ENCODE data around the gene SBK3.

Gene SBK3

DNA sequence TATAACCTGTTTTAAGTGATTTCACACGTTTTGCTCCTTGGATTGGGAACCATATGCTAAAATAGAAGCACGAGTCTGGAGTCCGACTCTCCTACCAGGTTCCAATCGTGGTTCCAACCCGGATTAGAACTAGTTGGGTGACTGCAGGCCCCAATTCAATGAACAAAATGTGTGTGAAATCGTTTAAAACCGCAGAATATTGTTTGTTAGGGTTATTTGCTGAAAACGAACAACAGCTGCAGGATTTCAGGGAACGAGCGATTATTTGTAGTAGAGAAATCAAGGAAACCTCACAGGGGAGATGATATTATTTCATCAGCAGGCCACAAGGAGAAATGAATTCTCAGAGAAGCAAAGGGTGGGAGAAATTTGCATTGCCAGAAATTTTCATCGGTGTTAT lies 40.4 kb downstream of the SBK3 start (continued):
- TF ChIP-seq REST (tag by site-specific recombination; IDR thresholded peaks at IDR 0.05) (no peak), ZXDB (tag by site-specific recombination; IDR thresholded peaks at IDR 0.05) (no peak), ZNF280D (tag by site-specific recombination; IDR thresholded peaks at IDR 0.05) (no peak), ZNF837 (tag by site-specific recombination; IDR thresholded peaks at IDR 0.05) (no peak)
- TF ChIP-seq, protein P1, sequence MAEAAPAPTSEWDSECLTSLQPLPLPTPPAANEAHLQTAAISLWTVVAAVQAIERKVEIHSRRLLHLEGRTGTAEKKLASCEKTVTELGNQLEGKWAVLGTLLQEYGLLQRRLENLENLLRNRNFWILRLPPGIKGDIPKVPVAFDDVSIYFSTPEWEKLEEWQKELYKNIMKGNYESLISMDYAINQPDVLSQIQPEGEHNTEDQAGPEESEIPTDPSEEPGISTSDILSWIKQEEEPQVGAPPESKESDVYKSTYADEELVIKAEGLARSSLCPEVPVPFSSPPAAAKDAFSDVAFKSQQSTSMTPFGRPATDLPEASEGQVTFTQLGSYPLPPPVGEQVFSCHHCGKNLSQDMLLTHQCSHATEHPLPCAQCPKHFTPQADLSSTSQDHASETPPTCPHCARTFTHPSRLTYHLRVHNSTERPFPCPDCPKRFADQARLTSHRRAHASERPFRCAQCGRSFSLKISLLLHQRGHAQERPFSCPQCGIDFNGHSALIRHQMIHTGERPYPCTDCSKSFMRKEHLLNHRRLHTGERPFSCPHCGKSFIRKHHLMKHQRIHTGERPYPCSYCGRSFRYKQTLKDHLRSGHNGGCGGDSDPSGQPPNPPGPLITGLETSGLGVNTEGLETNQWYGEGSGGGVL (tag by site-specific recombination; IDR thresholded peaks at IDR 0.05), result no peak

DNA sequence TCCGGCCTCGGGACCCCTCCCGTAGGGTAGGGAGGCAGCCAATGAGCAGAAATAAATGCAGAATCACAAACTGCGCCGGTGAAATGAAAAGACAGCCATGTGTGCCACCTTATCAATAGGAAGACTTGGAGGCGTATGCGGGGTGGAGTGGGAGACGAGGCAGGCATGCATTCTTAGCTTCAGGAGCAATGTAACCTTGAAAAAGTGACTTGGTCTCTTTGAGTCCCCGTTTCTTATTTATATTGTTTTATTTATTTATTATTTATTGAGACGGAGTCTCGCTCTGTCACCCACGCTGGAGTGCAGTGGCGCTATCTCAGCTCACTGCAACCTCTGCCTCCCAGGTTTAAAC lies 41.1 kb downstream of the SBK3 start:
- H3K9me3 ChIP-seq (ENCODE audit: control insufficient read depth, insufficient read depth, low read depth, low read length), result no peaks in the 10 kb centered on the region
- no peak overlapping the region for H3K4me3 ChIP-seq (ENCODE audit: low read depth, low read length)
- TF ChIP-seq ZFP41 (tag by site-specific recombination; IDR thresholded peaks at IDR 0.05; ENCODE audit: borderline replicate concordance) (no peak), ZNF561 (tag by site-specific recombination; IDR thresholded peaks at IDR 0.05; ENCODE audit: borderline replicate concordance) (0 out of 2 replicates have a peak, but pooled peaks have one; percentile 12), ZNF510 (tag by site-specific recombination; IDR thresholded peaks at IDR 0.05; ENCODE audit: insufficient replicate concordance) (no peak), SP7 (tag by site-specific recombination; IDR thresholded peaks at IDR 0.05) (0 out of 2 replicates have a peak, but pooled peaks have one; percentile 4)
- ChIA-PET POLR2A (interaction anchor here (0.6 to 1.9 kb wide), 17 partner anchors 17 to 387 kb away, joined by 3 to 16 read pairs (median 5); partner anchors contain the start of genes FIZ1, ISOC2, NAT14 and PPP1R12C), CTCF (interaction anchor here (0.5 to 12.1 kb wide), 75 partner anchors 9 to 1070 kb away, joined by 3 to 152 read pairs (median 5); partner anchors contain the start of genes CCDC106, ISOC2, NAT14 and U2AF2)
- no peaks in the 10 kb centered on the region for H3K4me1 ChIP-seq (ENCODE audit: control insufficient read depth, insufficient read depth, low read length)
- H3K36me3 ChIP-seq (ENCODE audit: control insufficient read depth in 2 of 2, insufficient read depth in 1 of 2, low read length in 2 of 2), result no peaks in the 10 kb centered on the region
- no peak overlapping the region for H3K27ac ChIP-seq (ENCODE audit: extremely low read depth, low read depth, low read length)

GRCh38 chr19:55503502-55504251 lies 41.7 kb downstream of the SBK3 start:
- CTCF ChIA-PET, result interaction anchor here (0.5 to 12.1 kb wide), 74 partner anchors 9 to 1070 kb away, joined by 3 to 152 read pairs (median 5); partner anchors contain the start of genes CCDC106, ISOC2, NAT14 and U2AF2
- H3K9me3 ChIP-seq (ENCODE audit: control insufficient read depth, insufficient read depth, low read depth, low read length), result no peaks in the 10 kb centered on the region
- TF ChIP-seq GLIS1 (tag by site-specific recombination; IDR thresholded peaks at IDR 0.05) (no peak), GLI4 (tag by site-specific recombination; IDR thresholded peaks at IDR 0.05) (peak; percentile 89), ZNF529 (tag by site-specific recombination; IDR thresholded peaks at IDR 0.05; ENCODE audit: insufficient replicate concordance) (no peak), MZF1 (tag by site-specific recombination; IDR thresholded peaks at IDR 0.05; ENCODE audit: borderline replicate concordance) (no peak; the same call in 1 of the 2 replicates), ZNF335 (tag by site-specific recombination; conservative IDR thresholded peaks at IDR 0.05) (peak; percentile 98)
- TF ChIP-seq, protein P2, sequence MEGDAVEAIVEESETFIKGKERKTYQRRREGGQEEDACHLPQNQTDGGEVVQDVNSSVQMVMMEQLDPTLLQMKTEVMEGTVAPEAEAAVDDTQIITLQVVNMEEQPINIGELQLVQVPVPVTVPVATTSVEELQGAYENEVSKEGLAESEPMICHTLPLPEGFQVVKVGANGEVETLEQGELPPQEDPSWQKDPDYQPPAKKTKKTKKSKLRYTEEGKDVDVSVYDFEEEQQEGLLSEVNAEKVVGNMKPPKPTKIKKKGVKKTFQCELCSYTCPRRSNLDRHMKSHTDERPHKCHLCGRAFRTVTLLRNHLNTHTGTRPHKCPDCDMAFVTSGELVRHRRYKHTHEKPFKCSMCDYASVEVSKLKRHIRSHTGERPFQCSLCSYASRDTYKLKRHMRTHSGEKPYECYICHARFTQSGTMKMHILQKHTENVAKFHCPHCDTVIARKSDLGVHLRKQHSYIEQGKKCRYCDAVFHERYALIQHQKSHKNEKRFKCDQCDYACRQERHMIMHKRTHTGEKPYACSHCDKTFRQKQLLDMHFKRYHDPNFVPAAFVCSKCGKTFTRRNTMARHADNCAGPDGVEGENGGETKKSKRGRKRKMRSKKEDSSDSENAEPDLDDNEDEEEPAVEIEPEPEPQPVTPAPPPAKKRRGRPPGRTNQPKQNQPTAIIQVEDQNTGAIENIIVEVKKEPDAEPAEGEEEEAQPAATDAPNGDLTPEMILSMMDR (tag by site-specific recombination; IDR thresholded peaks at IDR 0.05), result peak; percentile 97
- TF ChIP-seq, protein P3, sequence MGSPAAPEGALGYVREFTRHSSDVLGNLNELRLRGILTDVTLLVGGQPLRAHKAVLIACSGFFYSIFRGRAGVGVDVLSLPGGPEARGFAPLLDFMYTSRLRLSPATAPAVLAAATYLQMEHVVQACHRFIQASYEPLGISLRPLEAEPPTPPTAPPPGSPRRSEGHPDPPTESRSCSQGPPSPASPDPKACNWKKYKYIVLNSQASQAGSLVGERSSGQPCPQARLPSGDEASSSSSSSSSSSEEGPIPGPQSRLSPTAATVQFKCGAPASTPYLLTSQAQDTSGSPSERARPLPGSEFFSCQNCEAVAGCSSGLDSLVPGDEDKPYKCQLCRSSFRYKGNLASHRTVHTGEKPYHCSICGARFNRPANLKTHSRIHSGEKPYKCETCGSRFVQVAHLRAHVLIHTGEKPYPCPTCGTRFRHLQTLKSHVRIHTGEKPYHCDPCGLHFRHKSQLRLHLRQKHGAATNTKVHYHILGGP (tag by site-specific recombination; IDR thresholded peaks at IDR 0.05), result no peak
- TF ChIP-seq, protein P4, sequence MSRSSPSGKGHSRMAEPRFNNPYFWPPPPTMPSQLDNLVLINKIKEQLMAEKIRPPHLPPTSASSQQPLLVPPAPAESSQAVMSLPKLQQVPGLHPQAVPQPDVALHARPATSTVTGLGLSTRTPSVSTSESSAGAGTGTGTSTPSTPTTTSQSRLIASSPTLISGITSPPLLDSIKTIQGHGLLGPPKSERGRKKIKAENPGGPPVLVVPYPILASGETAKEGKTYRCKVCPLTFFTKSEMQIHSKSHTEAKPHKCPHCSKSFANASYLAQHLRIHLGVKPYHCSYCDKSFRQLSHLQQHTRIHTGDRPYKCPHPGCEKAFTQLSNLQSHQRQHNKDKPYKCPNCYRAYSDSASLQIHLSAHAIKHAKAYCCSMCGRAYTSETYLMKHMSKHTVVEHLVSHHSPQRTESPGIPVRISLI (tag by site-specific recombination; IDR thresholded peaks at IDR 0.05), result peak; percentile 98

More at GRCh38 chr19:55503502-55504251, 41.7 kb downstream of the SBK3 start:
- POLR2A ChIA-PET, result interaction anchor here (0.6 to 1.9 kb wide), 17 partner anchors 16 to 386 kb away, joined by 3 to 16 read pairs (median 5); partner anchors contain the start of genes FIZ1, ISOC2, NAT14 and PPP1R12C
- H3K4me3 ChIP-seq (ENCODE audit: low read depth, low read length), result peak overlapping the region; percentile 50
- H3K27ac ChIP-seq (ENCODE audit: extremely low read depth, low read depth, low read length), result peak overlapping the region; percentile 33; the same call in 1 of the 2 replicates
- no peaks in the 10 kb centered on the region for H3K36me3 ChIP-seq (ENCODE audit: control insufficient read depth in 2 of 2, insufficient read depth in 1 of 2, low read length in 2 of 2)
- no peaks in the 10 kb centered on the region for H3K4me1 ChIP-seq (ENCODE audit: control insufficient read depth, insufficient read depth, low read length)
